ENCODE measurements around the gene LBX1.

LBX1 gene

GRCh38 chr10:101241840-101242707 is 12.8 kb upstream of the LBX1 start:
- DNase-seq = no peak

GRCh38 chr10:101238732-101239105 is 9.5 kb upstream of the LBX1 start:
- DNase-seq = peak in 1 of 2 experiments; percentile 30

- no peak for DNase-seq
Measured at GRCh38 chr10:101237982-101238731, 8.9 kb upstream of the LBX1 start.

GRCh38 chr10:101237081-101237981 is 8.1 kb upstream of the LBX1 start:
- no peak for DNase-seq

GRCh38 chr10:101236376-101237080 is 7.3 kb upstream of the LBX1 start:
- DNase-seq = no peak

GRCh38 chr10:101235766-101236165 is 6.5 kb upstream of the LBX1 start:
- DNase-seq = no peak

GRCh38 chr10:101234333-101234732 is 5.1 kb upstream of the LBX1 start:
- DNase-seq = no peak

- no peak for DNase-seq
Measured at GRCh38 chr10:101233863-101234262, 4.6 kb upstream of the LBX1 start.

- no peak for DNase-seq
Measured at GRCh38 chr10:101233443-101233842, 4.2 kb upstream of the LBX1 start.

GRCh38 chr10:101231912-101232689 is 2.8 kb upstream of the LBX1 start:
- no peak for DNase-seq

GRCh38 chr10:101231092-101231491 is 1.8 kb upstream of the LBX1 start:
- DNase-seq = no peak

GRCh38 chr10:101230183-101230917 is 1.1 kb upstream of the LBX1 start:
- DNase-seq = no peak

GRCh38 chr10:101228966-101229265 is 347 bp downstream of the LBX1 start:
- DNase-seq = no peak

- no peak for DNase-seq
Measured at GRCh38 chr10:101228153-101228965, 904 bp downstream of the LBX1 start.

GRCh38 chr10:101227429-101228152 is 1.7 kb downstream of the LBX1 start:
- DNase-seq = peak in 1 of 2 experiments; percentile 26

- no peak for DNase-seq
Measured at GRCh38 chr10:101226491-101227428, 2.5 kb downstream of the LBX1 start.

GRCh38 chr10:101225846-101226421 is 3.3 kb downstream of the LBX1 start:
- DNase-seq = no peak
